AG04449 (cell line): Measurements from ENCODE around the gene SLC35B4.

Experiments used
- CTCF ChIA-PET: fragments of 350-600 bp; formaldehyde crosslinking; extraction: SDS; loops from one replicate; lab custom pipeline; 2021; ENCODE audit warnings: antibody characterized with exemption; lab: Yijun Ruan, JAX
- POLR2A ChIA-PET: fragments of 400-600, 350-600 bp; formaldehyde crosslinking; extraction: SDS; loops from one replicate; lab custom pipeline; 2020; ENCODE audit warnings: antibody characterized with exemption, inconsistent platforms; lab: Yijun Ruan, JAX
- DNase-seq: peaks from one replicate; pipeline ENCODE4 v3.0.0-alpha.2; 2010; ENCODE audit warnings: low read depth, low spot score
- H3K4me3 ChIP-seq: 2 replicates; pipeline ENCODE4 v1.5.1; 2011; ENCODE audit warnings: low read depth, mild to moderate bottlenecking, control low read depth, low read length
- CTCF ChIP-seq: IDR thresholded peaks from one replicate; pipeline ENCODE4 v1.5.1; 2011; ENCODE audit warnings: mild to moderate bottlenecking, moderate library complexity, low read length, control low read depth, inconsistent platforms; ENCODE audit not compliant: insufficient read depth; ENCODE audit errors: missing control alignments

Gene SLC35B4

GRCh38 chr7:134337980-134338379 lies 21.2 kb upstream of the SLC35B4 start:
- DNase-seq: no peak
- POLR2A ChIA-PET: no interaction called here
- no peak overlapping the region for H3K4me3 ChIP-seq
- CTCF ChIA-PET: interaction anchor here (1.2 to 1.8 kb wide), 2 partner anchors 10 to 20 kb away, joined by 3 to 9 read pairs; no protein-coding TSS in a partner anchor
- no peak for TF ChIP-seq CTCF

GRCh38 chr7:134334408-134334807 lies 17.7 kb upstream of the SLC35B4 start:
- no peak for DNase-seq
- POLR2A ChIA-PET: no interaction called here
- no peak for TF ChIP-seq CTCF
- CTCF ChIA-PET: no interaction called here
- H3K4me3 ChIP-seq: no peak overlapping the region

- TF ChIP-seq CTCF: no peak
- CTCF ChIA-PET: no interaction called here
- DNase-seq: no peak
- no peak overlapping the region for H3K4me3 ChIP-seq
- POLR2A ChIA-PET: no interaction called here
Measured at GRCh38 chr7:134333943-134334342, 17.2 kb upstream of the SLC35B4 start.

GRCh38 chr7:134332892-134333291 lies 16.2 kb upstream of the SLC35B4 start:
- no peak for DNase-seq
- no peak for TF ChIP-seq CTCF
- H3K4me3 ChIP-seq: no peak overlapping the region
- ChIA-PET POLR2A (no interaction called here), CTCF (interaction anchor here (0.8 kb wide), 1 partner anchor 25 kb away, joined by 3 read pairs; no protein-coding TSS in a partner anchor)

DNA sequence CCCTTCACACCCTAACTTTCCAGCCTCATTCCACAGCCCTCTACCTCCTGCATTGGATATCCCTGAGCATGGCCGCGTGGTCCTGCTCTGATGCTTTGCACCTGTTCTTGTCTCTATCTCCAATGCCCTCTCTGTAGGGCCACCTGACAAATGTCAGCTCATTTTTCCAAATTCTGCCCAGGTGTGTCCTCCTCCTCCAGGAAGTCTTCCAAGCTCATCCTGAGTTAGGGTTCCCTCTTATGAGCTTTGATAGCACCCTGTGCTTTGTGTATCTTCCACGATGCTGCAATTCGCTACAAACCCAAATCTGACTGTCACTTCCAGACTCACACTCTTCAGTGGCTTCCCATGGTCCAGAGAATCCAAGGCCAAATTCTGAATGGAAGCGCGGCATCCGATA lies 14.7 kb upstream of the SLC35B4 start:
- H3K4me3 ChIP-seq: no peak overlapping the region
- no peak for DNase-seq
- CTCF ChIA-PET: interaction anchor here (1.5 kb wide), 1 partner anchor 10 kb away, joined by 3 read pairs; no protein-coding TSS in a partner anchor
- TF ChIP-seq CTCF: no peak
- POLR2A ChIA-PET: no interaction called here

DNA sequence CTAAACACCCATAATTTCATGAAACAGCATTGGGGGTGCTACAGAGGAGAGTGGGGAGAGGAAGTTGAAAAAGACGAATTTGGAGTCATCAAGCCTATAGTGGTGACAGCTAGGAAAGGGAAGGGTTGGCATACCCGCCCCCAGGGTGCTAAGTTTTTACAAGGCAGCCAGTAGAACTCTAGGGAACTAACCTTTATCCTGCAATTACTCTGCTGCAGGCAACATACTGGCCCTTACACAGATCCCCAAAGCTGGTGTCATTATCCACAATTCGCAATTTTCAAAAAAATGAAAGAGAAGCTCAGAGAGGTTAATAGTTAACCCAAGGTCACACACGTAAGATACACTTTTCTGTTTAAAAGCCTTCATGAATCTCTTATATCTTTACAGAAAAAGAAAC lies 14.2 kb upstream of the SLC35B4 start:
- ChIA-PET POLR2A (no interaction called here), CTCF (interaction anchor here (1.5 kb wide), 1 partner anchor 9 kb away, joined by 3 read pairs; no protein-coding TSS in a partner anchor)
- no peak for TF ChIP-seq CTCF
- no peak for DNase-seq
- no peak overlapping the region for H3K4me3 ChIP-seq
